DOHH2 (cell line): ENCODE measurements around the gene CLSTN1.

ENCODE experiments used
- H3F3A ChIP-seq: fragments of 200-600 bp; sonication (generic), shearing (Covaris generic); 2 replicates; pipeline ENCODE4 v1.6.0; 2016; ENCODE audit warnings: antibody characterized with exemption, mild to moderate bottlenecking; ENCODE audit not compliant: control insufficient read depth, insufficient read depth
- H3K27ac ChIP-seq: fragments of 200-600 bp; sonication (generic); 2 replicates; pipeline ENCODE4 v1.5.1; 2014; ENCODE audit warnings: low read depth, mild to moderate bottlenecking, low read length, moderate library complexity
- H3K27me3 ChIP-seq: fragments of 200-600 bp; sonication (generic); 2 replicates; pipeline ENCODE4 v1.6.1; 2014; ENCODE audit warnings: mild to moderate bottlenecking, low read length, mixed read lengths; ENCODE audit not compliant: control insufficient read depth
- H3K36me3 ChIP-seq: fragments of 200-600 bp; sonication (generic); 2 replicates; pipeline ENCODE4 v1.6.1; 2014; ENCODE audit warnings: mild to moderate bottlenecking, low read length, moderate library complexity, mixed read lengths; ENCODE audit not compliant: control insufficient read depth
- H3K4me1 ChIP-seq: fragments of 200-600 bp; sonication (generic); 2 replicates; pipeline ENCODE4 v1.6.1; 2014; ENCODE audit warnings: mild to moderate bottlenecking, low read length, mixed read lengths; ENCODE audit not compliant: control insufficient read depth
- H3K4me2 ChIP-seq: fragments of 200-600 bp; sonication (generic); 2 replicates; pipeline ENCODE4 v1.6.0; 2014; ENCODE audit warnings: mild to moderate bottlenecking, low read length, moderate library complexity
- H3K4me3 ChIP-seq: fragments of 200-600 bp; sonication (generic); 2 replicates; pipeline ENCODE4 v1.5.1; 2014; ENCODE audit warnings: mild to moderate bottlenecking, low read length, mixed read lengths
- H3K79me2 ChIP-seq: fragments of 200-600 bp; sonication (generic); 2 replicates; pipeline ENCODE4 v1.6.1; 2014; ENCODE audit warnings: mild to moderate bottlenecking, low read length, mixed read lengths; ENCODE audit not compliant: control insufficient read depth
- H3K9me2 ChIP-seq: fragments of 200-600 bp; sonication (generic); replicated peaks from 2 replicates; pipeline ENCODE4 v1.6.1; 2014; ENCODE audit warnings: mild to moderate bottlenecking, low read length, mixed read lengths; ENCODE audit not compliant: control insufficient read depth
- H3K9me3 ChIP-seq: fragments of 200-600 bp; sonication (generic); 2 replicates; pipeline ENCODE4 v1.6.1; 2014; ENCODE audit warnings: antibody characterized with exemption, low read length, mixed read lengths; ENCODE audit not compliant: control insufficient read depth, insufficient read depth
- H4K20me1 ChIP-seq: fragments of 200-600 bp; sonication (generic); 2 replicates; pipeline ENCODE4 v1.6.0; 2014; ENCODE audit warnings: low read depth, mild to moderate bottlenecking, antibody characterized with exemption, low read length, moderate library complexity; ENCODE audit not compliant: control insufficient read depth, insufficient read depth
- CTCF ChIP-seq: fragments of 200-600 bp; sonication (generic); IDR thresholded peaks from one replicate; pipeline ENCODE4 v1.5.1; 2014; ENCODE audit warnings: antibody characterized with exemption, mild to moderate bottlenecking, low read depth, low read length; ENCODE audit not compliant: poor library complexity, severe bottlenecking
- EZH2phosphoT487 ChIP-seq: fragments of 200-600 bp; sonication (generic); IDR thresholded peaks from 2 replicates; pipeline ENCODE4 v1.6.1; 2017; ENCODE audit warnings: borderline replicate concordance, mild to moderate bottlenecking, antibody characterized with exemption, low read length, moderate library complexity, mixed read lengths

Gene CLSTN1

GRCh38 chr1:9746211-9746610 is 77.6 kb downstream of the CLSTN1 start:
- Histone ChIP-seq H3K9me2 (no peaks in the 10 kb centered on the region), H3F3A (no peaks in the 10 kb centered on the region), H3K79me2 (peaks cover 6% of the 10 kb centered on the region), H3K9me3 (no peaks in the 10 kb centered on the region), H3K36me3 (peaks cover 86% of the 10 kb centered on the region), H3K27me3 (no peaks in the 10 kb centered on the region), H3K4me3 (no peak overlapping the region), H3K4me1 (no peaks in the 10 kb centered on the region), H3K27ac (no peak overlapping the region), H4K20me1 (no peaks in the 10 kb centered on the region), H3K4me2 (no peak overlapping the region)
- TF ChIP-seq CTCF: no peak
- no peak for TF ChIP-seq EZH2phosphoT487

- Histone ChIP-seq H3K9me2 (no peaks in the 10 kb centered on the region), H3K27ac (no peak overlapping the region), H3K4me1 (no peaks in the 10 kb centered on the region), H3K27me3 (no peaks in the 10 kb centered on the region), H3F3A (no peaks in the 10 kb centered on the region), H3K36me3 (peaks cover 81% of the 10 kb centered on the region), H3K4me3 (no peak overlapping the region), H3K4me2 (no peak overlapping the region), H4K20me1 (no peaks in the 10 kb centered on the region), H3K9me3 (no peaks in the 10 kb centered on the region), H3K79me2 (peaks cover 3% of the 10 kb centered on the region)
- no peak for TF ChIP-seq CTCF
- no peak for TF ChIP-seq EZH2phosphoT487
Measured at GRCh38 chr1:9744106-9744799, 79.5 kb downstream of the CLSTN1 start.

GRCh38 chr1:9737671-9738070 is 86.1 kb downstream of the CLSTN1 start:
- Histone ChIP-seq H3K4me1 (peaks cover 16% of the 10 kb centered on the region), H3F3A (no peaks in the 10 kb centered on the region), H3K36me3 (peaks cover 88% of the 10 kb centered on the region), H3K79me2 (no peaks in the 10 kb centered on the region; the same call in 1 of the 2 replicates), H3K4me2 (no peak overlapping the region), H3K9me2 (no peaks in the 10 kb centered on the region), H4K20me1 (no peaks in the 10 kb centered on the region), H3K4me3 (no peak overlapping the region), H3K27ac (no peak overlapping the region), H3K9me3 (no peaks in the 10 kb centered on the region), H3K27me3 (no peaks in the 10 kb centered on the region)
- TF ChIP-seq EZH2phosphoT487 (no peak), CTCF (no peak)
